CD8-positive, alpha-beta memory T cell (primary cell): Measurements from ENCODE around the gene CISH. TPM values are rescaled to one million over a fixed set of nuclear protein-coding genes. Genes with fewer than 3 reads are reported as not detected.
A peak's percentile ranks its signal among the peaks of the same experiment; 100 is the strongest.

Experiments
- CTCF ChIA-PET: fragments of 350-600 bp; sonication (Branson Sonifier 250); formaldehyde crosslinking; loops from one replicate; lab custom pipeline; 2021; ENCODE audit warnings: antibody characterized with exemption; lab: Charles Lee
- POLR2A ChIA-PET: fragments of 350-600 bp; sonication (Branson Sonifier 250); formaldehyde crosslinking; loops from one replicate; lab custom pipeline; 2021; ENCODE audit warnings: antibody characterized with exemption; lab: Charles Lee
- DNase-seq, 5 donors: peaks; one replicate each; pipeline versions ENCODE4 v3.0.0 to v3.0.0-alpha.2; 2020 to 2022; ENCODE audit warnings: mixed read lengths in 1 of 5
- H3K27ac ChIP-seq: one replicate; pipeline ENCODE4 v1.7.0; 2013; ENCODE audit warnings: low read depth, mild to moderate bottlenecking, low read length, moderate library complexity
- H3K27me3 ChIP-seq: 2 replicates; pipeline ENCODE4 v1.7.0; 2013; ENCODE audit warnings: low read length, mild to moderate bottlenecking; ENCODE audit not compliant: insufficient read depth, poor library complexity, severe bottlenecking
- H3K36me3 ChIP-seq: 2 replicates; pipeline ENCODE4 v1.7.0; 2013; ENCODE audit warnings: mild to moderate bottlenecking, low read length, moderate library complexity; ENCODE audit not compliant: insufficient read depth
- H3K4me1 ChIP-seq: 2 replicates; pipeline ENCODE4 v1.7.0; 2013; ENCODE audit warnings: mild to moderate bottlenecking, low read length, moderate library complexity; ENCODE audit not compliant: insufficient read depth
- H3K4me3 ChIP-seq: 2 replicates; pipeline ENCODE4 v1.7.0; 2013; ENCODE audit warnings: mild to moderate bottlenecking, low read length
- H3K9me3 ChIP-seq: 2 replicates; pipeline ENCODE4 v1.7.0; 2013; ENCODE audit warnings: mild to moderate bottlenecking, low read length
- H3K27ac Mint-ChIP-seq, 8 donors: one replicate each; pipeline ENCODE4 v1.8.0; 2020 to 2021; ENCODE audit warnings: mixed read lengths in 8 of 8, mild to moderate bottlenecking in 6 of 8, inconsistent platforms in 3 of 8, moderate library complexity in 3 of 8
- H3K27me3 Mint-ChIP-seq, 2 donors: one replicate each; pipeline ENCODE4 v1.8.0; 2020 to 2021; ENCODE audit warnings: mixed read lengths in 2 of 2, mild to moderate bottlenecking in 1 of 2, moderate library complexity in 1 of 2
- H3K36me3 Mint-ChIP-seq, 3 donors: one replicate each; pipeline ENCODE4 v1.8.0; 2020 to 2021; ENCODE audit warnings: mixed read lengths in 3 of 3, inconsistent platforms in 1 of 3, mild to moderate bottlenecking in 1 of 3
- H3K4me1 Mint-ChIP-seq, 3 donors: one replicate each; pipeline ENCODE4 v1.8.0; 2020 to 2021; ENCODE audit warnings: mixed read lengths in 3 of 3, inconsistent platforms in 1 of 3, mild to moderate bottlenecking in 1 of 3
- H3K4me3 Mint-ChIP-seq, 7 donors: one replicate each; pipeline ENCODE4 v1.8.0; 2020 to 2021; ENCODE audit warnings: mixed read lengths in 7 of 7, mild to moderate bottlenecking in 6 of 7, moderate library complexity in 4 of 7, inconsistent platforms in 2 of 7
- H3K9me3 Mint-ChIP-seq, 5 donors: one replicate each; pipeline ENCODE4 v1.8.0; 2020 to 2022; ENCODE audit warnings: mixed read lengths in 5 of 5, mild to moderate bottlenecking in 3 of 5, moderate library complexity in 2 of 5, inconsistent platforms in 1 of 5
- polyA plus RNA-seq: library from polyadenylated mRNA; unstranded; fragments of 300-500 nt; fragmentation: Illumina TruSeq; gene quantifications from one replicate; pipeline ENCODE4 v1.2.3, GENCODE V29; 2021
- total RNA-seq, 2 experiments: library from RNA; stranded (reverse); gene quantifications; one replicate each; pipeline ENCODE4 v1.2.3, GENCODE V29; 2021

The CISH gene
- total and polyA plus RNA-seq, 3 experiments from 2014 or later, result 92.8 to 222 (median 216) TPM

- H3K36me3 Mint-ChIP-seq, result no peaks in the 10 kb centered on the region
- Histone ChIP-seq H3K27me3 (no peaks in the 10 kb centered on the region), H3K4me1 (peaks cover 73% of the 10 kb centered on the region), H3K36me3 (no peaks in the 10 kb centered on the region), H3K27ac (peak overlapping the region; percentile 43), H3K9me3 (no peaks in the 10 kb centered on the region), H3K4me3 (no peak overlapping the region)
- H3K4me3 Mint-ChIP-seq, result peak overlapping the region in 1 of 7 donors; percentile 36
- H3K27ac Mint-ChIP-seq, result peak overlapping the region; percentile 79 to 98 (median 92)
- POLR2A ChIA-PET, result interaction anchor here (1.3 to 5.3 kb wide), 3 partner anchors 9 to 24 kb away, joined by 7 to 56 read pairs (median 10); partner anchors contain the start of gene HEMK1
- H3K27me3 Mint-ChIP-seq, result no peaks in the 10 kb centered on the region
- no peaks in the 10 kb centered on the region for H3K9me3 Mint-ChIP-seq
- peaks cover 50 to 78% (median 72%) of the 10 kb centered on the region in 3 donors for H3K4me1 Mint-ChIP-seq
- CTCF ChIA-PET, result interaction anchor here (1.3 to 11.1 kb wide), 6 partner anchors 8 to 50 kb away, joined by 3 to 293 read pairs (median 33); partner anchors contain the start of genes C3orf18, CISH, HEMK1 and MAPKAPK3
- no peak for DNase-seq
Measured at GRCh38 chr3:50592568-50592967, 19.0 kb downstream of the CISH start.

- peak overlapping the region; percentile 18 to 84 (median 71) for H3K4me3 Mint-ChIP-seq
- Histone ChIP-seq H3K4me1 (peaks cover 84% of the 10 kb centered on the region), H3K27me3 (no peaks in the 10 kb centered on the region), H3K4me3 (peak overlapping the region; percentile 54), H3K9me3 (no peaks in the 10 kb centered on the region), H3K36me3 (no peaks in the 10 kb centered on the region), H3K27ac (peak overlapping the region; percentile 88)
- no peak for DNase-seq
- POLR2A ChIA-PET, result interaction anchor here (0.6 to 5.3 kb wide), 8 partner anchors 10 to 471 kb away, joined by 3 to 56 read pairs (median 15); partner anchors contain the start of genes C3orf18, CISH and HEMK1
- CTCF ChIA-PET, result interaction anchor here (1.0 to 11.1 kb wide), 9 partner anchors 9 to 796 kb away, joined by 3 to 293 read pairs (median 8); partner anchors contain the start of genes C3orf18, CISH, HEMK1 and MAPKAPK3
- peak overlapping the region; percentile 84 to 98 (median 93) for H3K27ac Mint-ChIP-seq
- peaks cover 55 to 87% (median 82%) of the 10 kb centered on the region in 3 donors for H3K4me1 Mint-ChIP-seq
- no peaks in the 10 kb centered on the region for H3K27me3 Mint-ChIP-seq
- no peaks in the 10 kb centered on the region for H3K9me3 Mint-ChIP-seq
- H3K36me3 Mint-ChIP-seq, result no peaks in the 10 kb centered on the region
Measured at GRCh38 chr3:50591196-50591741, 20.3 kb downstream of the CISH start.

- H3K36me3 ChIP-seq, result no peaks in the 10 kb centered on the region
- H3K4me1 ChIP-seq, result peaks cover 74% of the 10 kb centered on the region
- H3K4me3 ChIP-seq, result peak overlapping the region; percentile 9
- Mint-ChIP-seq H3K36me3 (peaks cover 0 to 6% (median 0%) of the 10 kb centered on the region in 3 donors), H3K4me1 (peaks cover 53 to 75% (median 69%) of the 10 kb centered on the region in 3 donors), H3K27me3 (no peaks in the 10 kb centered on the region), H3K4me3 (peak overlapping the region; percentile 62 to 83 (median 72)), H3K27ac (peak overlapping the region; percentile 88 to 99 (median 94)), H3K9me3 (no peaks in the 10 kb centered on the region)
- no peaks in the 10 kb centered on the region for H3K27me3 ChIP-seq
- peak overlapping the region; percentile 29 for H3K27ac ChIP-seq
- ChIA-PET CTCF (interaction anchor here (1.0 to 11.1 kb wide), 7 partner anchors 8 to 64 kb away, joined by 3 to 293 read pairs (median 9); partner anchors contain the start of genes C3orf18, CISH, HEMK1 and MAPKAPK3), POLR2A (interaction anchor here (0.7 to 5.3 kb wide), 5 partner anchors 13 to 24 kb away, joined by 3 to 56 read pairs (median 24); partner anchors contain the start of genes C3orf18 and CISH)
- H3K9me3 ChIP-seq, result no peaks in the 10 kb centered on the region
- no peak for DNase-seq
Measured at GRCh38 chr3:50588759-50589433, 22.7 kb downstream of the CISH start.

GRCh38 chr3:50587806-50588758 is 23.5 kb downstream of the CISH start:
- Mint-ChIP-seq H3K4me1 (peaks cover 54 to 72% (median 66%) of the 10 kb centered on the region in 3 donors), H3K4me3 (peak overlapping the region; percentile 62 to 83 (median 72)), H3K36me3 (peaks cover 0 to 12% (median 2%) of the 10 kb centered on the region in 3 donors), H3K27ac (peak overlapping the region; percentile 88 to 99 (median 94)), H3K27me3 (no peaks in the 10 kb centered on the region), H3K9me3 (no peaks in the 10 kb centered on the region)
- Histone ChIP-seq H3K4me3 (peak overlapping the region; percentile 9), H3K27me3 (no peaks in the 10 kb centered on the region), H3K9me3 (no peaks in the 10 kb centered on the region), H3K4me1 (peaks cover 67% of the 10 kb centered on the region), H3K27ac (peak overlapping the region; percentile 29), H3K36me3 (no peaks in the 10 kb centered on the region)
- peak in 4 of 5 donors; percentile 60 to 81 (median 64) for DNase-seq
- CTCF ChIA-PET, result interaction anchor here (1.0 to 11.1 kb wide), 6 partner anchors 9 to 65 kb away, joined by 3 to 293 read pairs (median 32); partner anchors contain the start of genes C3orf18, CISH, HEMK1 and MAPKAPK3
- POLR2A ChIA-PET, result interaction anchor here (0.7 to 5.3 kb wide), 5 partner anchors 13 to 24 kb away, joined by 3 to 56 read pairs (median 20); partner anchors contain the start of genes C3orf18 and CISH

- Mint-ChIP-seq H3K27me3 (no peaks in the 10 kb centered on the region), H3K9me3 (no peaks in the 10 kb centered on the region), H3K4me3 (peak overlapping the region in 5 of 7 donors; percentile 3 to 82 (median 61)), H3K36me3 (peaks cover 0 to 19% (median 2%) of the 10 kb centered on the region in 3 donors), H3K27ac (peak overlapping the region in 7 of 8 donors; percentile 73 to 98 (median 91)), H3K4me1 (peaks cover 48 to 69% (median 59%) of the 10 kb centered on the region in 3 donors)
- no peak for DNase-seq
- H3K4me1 ChIP-seq, result peaks cover 62% of the 10 kb centered on the region
- no peak overlapping the region for H3K27ac ChIP-seq
- H3K27me3 ChIP-seq, result no peaks in the 10 kb centered on the region
- H3K9me3 ChIP-seq, result no peaks in the 10 kb centered on the region
- H3K36me3 ChIP-seq, result no peaks in the 10 kb centered on the region
- H3K4me3 ChIP-seq, result no peak overlapping the region
- ChIA-PET CTCF (interaction anchor here (6.9 to 11.1 kb wide), 3 partner anchors 13 to 25 kb away, joined by 60 to 293 read pairs (median 176); partner anchors contain the start of genes C3orf18, CISH, HEMK1 and MAPKAPK3), POLR2A (interaction anchor here (1.3 to 1.7 kb wide), 2 partner anchors 19 to 24 kb away, joined by 5 to 20 read pairs; partner anchors contain the start of genes C3orf18 and CISH)
Measured at GRCh38 chr3:50587373-50587772, 24.2 kb downstream of the CISH start.

- Histone ChIP-seq H3K4me3 (no peak overlapping the region), H3K36me3 (no peaks in the 10 kb centered on the region), H3K4me1 (peaks cover 62% of the 10 kb centered on the region), H3K27ac (peak overlapping the region; percentile 16), H3K27me3 (no peaks in the 10 kb centered on the region), H3K9me3 (no peaks in the 10 kb centered on the region)
- ChIA-PET POLR2A (interaction anchor here (1.0 to 1.7 kb wide), 3 partner anchors 16 to 25 kb away, joined by 3 to 20 read pairs (median 5); partner anchors contain the start of genes C3orf18 and CISH), CTCF (interaction anchor here (10.7 to 11.1 kb wide), 2 partner anchors 15 to 25 kb away, joined by 176 to 293 read pairs; partner anchors contain the start of genes C3orf18, CISH, HEMK1 and MAPKAPK3)
- Mint-ChIP-seq H3K27me3 (no peaks in the 10 kb centered on the region), H3K9me3 (no peaks in the 10 kb centered on the region), H3K4me1 (peaks cover 47 to 67% (median 58%) of the 10 kb centered on the region in 3 donors), H3K27ac (peak overlapping the region in 3 of 8 donors; percentile 83 to 91 (median 88)), H3K4me3 (no peak overlapping the region), H3K36me3 (peaks cover 0 to 24% (median 3%) of the 10 kb centered on the region in 3 donors)
- no peak for DNase-seq
Measured at GRCh38 chr3:50586763-50587070, 24.9 kb downstream of the CISH start.
